HG03521 (cell line): ENCODE data around the gene IRAG1.

Experiments used
- ATAC-seq: cut with Tn5 transposase; IDR thresholded peaks from one replicate; pipeline ENCODE4 v1.9.1; 2021; ENCODE audit warnings: mild to moderate bottlenecking, moderate library complexity; ENCODE audit not compliant: unreplicated experiment

Gene IRAG1

DNA sequence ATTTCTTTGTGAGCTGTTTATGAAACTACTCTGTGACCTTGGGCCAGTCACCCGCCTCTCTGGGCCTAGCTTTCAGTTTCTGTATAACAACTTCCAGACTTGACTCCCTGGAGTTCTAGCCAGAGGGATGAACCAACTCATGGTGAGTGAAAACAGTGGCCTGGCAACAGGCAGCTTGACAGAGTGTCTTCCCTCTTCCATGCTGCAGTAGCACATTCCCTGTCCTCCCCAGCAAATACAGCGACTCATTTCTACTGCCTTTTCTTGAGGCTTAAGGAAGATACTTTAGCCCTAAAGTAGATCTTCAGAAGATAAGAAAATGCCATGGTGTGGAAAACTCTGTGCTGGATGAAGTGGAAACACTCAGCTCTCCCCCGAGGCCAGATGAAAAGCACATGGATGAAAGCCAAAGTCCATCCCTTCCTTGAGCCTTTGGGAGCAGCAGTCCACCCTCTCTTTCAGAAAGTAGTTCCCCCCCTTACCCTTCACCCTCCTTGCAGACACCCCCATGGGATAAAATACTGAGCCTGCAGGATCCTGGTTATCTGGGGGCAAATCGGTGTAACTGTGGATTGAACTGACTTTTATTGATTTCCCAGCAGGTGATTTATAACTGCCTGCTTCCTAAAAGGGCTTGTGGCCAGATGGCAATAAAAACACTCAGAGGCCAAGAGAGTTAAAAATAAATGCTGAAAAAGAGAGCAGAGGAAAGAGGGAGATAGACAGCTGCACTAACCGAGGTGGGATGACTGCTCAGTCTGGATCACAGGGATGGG lies 24.1 kb downstream of the IRAG1 start:
- ATAC-seq, result no peak

DNA sequence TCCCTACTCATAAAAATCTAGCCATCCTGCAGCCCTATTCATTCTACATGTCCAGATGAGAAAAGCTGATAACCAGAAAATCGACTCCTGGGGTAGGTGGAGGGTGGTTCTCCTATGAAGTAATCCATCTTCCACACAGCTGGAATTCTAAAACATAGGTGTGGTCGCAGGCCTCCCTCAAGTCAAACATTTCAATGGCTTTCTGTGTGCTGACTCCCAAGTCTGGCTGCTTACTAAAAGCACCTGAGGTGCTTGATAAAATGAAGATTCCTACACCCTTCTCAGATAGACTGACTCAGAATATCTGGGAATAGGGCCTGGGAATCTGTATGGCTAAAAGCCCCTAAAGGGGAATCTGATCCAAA lies 26.1 kb downstream of the IRAG1 start:
- no peak for ATAC-seq

DNA sequence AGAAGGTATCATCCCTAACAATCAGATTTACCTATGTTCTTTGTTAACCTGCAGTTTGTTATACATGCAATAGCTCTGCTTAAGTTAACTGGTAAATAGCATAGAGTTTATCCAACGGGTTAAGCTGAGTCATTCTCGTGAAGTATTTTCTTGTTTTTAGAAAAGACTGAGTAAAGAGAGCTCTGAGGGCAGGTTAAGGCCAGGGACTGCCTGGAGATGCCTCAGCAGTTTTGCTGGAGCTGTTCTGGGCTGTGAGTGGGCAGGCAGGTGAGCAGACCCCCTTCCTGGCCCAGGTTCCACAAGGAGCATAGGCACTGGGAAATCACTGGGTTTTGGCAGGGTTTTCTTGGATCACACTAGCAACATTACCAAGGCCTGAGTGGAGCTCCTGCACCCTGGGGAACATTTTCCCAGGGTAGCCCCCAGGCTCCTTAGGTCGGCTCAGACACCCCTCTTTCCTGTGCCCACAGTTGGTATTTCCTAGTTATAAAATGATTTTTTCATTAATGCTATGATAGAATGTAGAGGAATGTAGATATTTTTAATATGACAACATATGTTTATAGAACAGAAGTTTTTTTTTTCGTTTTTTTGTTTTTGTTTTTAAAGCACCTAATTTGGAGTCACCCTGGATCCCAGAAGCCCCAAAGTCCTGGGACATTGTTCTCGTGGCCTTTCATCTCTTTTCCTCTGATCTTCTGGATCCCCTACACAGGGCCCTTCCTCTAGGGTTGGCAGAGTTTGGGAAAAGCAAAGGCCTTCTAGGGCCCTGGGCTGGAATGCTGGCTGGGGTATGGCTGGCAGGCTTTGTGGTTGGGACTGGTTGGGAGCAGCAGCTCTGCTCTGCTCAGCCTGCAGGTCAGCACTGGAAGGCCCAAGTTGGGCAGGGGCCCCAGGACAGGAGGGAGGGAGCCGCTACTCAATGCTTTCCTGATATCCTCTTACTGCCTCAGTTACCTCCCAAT lies 26.7 kb downstream of the IRAG1 start:
- no peak for ATAC-seq

DNA sequence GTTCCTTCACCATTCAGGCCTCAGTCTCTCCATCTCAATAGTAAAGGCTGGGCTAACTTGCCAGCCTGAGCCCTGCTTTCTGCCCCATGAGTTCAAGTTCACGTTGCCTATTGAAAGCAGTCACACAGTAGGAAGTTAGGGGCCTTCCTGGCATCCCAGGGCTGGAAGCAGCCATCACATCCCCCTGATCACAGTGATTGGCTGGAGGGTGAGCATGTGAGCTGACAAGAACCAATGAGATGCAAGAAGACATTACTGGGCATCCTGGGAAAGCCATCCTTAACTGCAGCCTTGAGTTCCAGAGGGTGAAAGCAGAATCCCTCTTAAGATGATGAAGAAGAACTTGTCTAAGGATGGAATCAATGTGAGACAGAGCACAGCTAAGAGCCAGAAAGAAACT lies 29.1 kb downstream of the IRAG1 start:
- no peak for ATAC-seq

DNA sequence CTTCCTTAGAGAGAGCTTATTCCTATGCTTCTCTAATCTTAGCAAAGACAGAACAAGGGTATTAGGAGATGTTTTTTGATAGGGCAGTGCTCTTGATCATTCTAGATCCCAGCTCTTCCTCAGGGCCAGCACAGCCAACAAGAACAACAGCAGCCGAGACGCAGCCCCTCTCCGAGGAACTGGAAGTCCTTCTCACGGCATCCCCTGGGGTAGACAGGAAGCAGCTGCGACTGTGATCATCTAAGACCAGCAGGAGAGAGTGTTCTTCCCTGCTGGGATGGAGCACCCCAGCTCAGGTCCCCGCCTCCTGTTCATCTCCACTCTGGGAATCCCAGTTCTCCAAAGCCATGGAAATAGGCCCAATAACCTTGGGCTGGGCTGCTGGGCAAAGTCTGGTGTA lies 29.6 kb downstream of the IRAG1 start:
- ATAC-seq, result no peak

DNA sequence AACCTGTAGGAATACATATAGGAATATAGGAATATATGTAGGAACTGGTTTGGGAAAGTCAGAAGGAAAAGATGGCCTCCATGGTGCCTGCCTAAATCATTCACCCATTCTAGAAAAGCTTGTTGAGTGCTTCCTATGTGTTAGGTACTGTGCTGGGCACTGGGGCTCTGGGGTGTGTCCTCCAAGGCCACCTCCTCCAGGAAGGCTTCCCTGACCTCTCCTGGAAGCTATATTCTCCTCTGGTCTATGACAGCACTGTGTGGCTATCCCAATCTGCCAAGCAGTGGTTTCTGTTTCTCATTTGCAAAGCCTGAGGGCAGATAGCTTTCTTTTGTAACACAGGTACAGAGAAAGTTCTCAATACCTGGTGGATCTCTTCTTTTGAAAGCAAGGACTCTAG lies 30.2 kb downstream of the IRAG1 start:
- ATAC-seq, result no peak

DNA sequence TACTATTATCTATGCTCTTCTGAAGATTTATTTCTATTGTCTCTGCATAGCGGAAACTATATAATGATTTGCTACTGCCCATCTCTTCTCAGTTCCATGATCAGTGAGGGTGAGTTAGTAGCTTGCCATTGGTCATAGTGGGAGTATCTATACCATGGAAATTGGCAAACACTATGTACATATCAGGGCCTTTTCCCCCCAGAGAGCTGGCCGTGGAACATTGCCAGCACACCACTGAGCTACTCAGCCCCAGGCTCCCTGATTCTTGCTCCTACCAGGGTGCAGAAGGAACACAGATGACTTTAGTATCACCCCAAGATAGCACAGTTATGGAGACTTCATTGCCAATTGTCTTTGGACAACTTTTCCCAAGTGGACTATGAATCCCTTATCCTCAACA lies 33.2 kb downstream of the IRAG1 start:
- ATAC-seq, result no peak

DNA sequence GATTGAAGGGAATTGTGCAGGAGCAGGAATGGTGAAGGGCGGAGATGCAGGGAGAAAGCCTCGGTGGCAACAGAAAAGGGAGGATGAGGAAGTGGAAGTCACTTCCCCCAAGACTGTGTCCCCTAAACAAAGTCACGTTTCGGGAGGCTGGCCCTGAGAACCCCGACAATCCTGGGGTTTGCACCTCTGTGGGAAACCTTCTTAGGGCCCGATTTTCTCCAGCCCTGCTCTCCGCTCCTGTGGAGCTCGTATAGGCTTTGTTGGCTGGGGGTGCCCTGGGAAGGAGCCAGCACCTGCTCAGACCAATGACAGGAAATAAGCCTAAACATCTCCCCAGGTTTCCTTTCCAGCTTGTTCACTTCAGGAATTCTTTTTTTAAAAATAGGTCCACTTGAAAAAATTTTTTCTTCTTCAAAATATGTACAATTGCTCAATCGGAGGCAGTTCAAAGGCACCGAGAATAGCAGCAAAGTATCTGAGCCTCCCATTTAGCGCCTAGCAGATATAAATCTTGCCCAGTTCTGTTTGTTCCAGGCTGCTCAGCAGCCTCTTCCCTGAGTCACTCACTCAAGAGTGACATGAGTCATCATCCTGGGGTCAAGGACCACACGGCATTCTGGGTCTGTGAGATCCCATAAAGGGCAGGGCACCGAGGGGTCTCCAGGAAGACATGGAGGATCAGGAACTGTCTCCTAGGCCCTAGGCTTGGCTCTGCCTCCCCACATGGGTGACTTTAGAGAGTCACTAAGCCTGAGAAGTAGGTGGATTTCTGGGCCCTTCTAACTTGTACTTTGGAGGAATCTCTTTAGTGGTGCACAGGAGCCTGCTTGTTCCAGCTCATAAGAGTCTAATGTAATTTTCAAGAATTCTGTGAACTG lies 34.0 kb downstream of the IRAG1 start:
- ATAC-seq, result no peak

DNA sequence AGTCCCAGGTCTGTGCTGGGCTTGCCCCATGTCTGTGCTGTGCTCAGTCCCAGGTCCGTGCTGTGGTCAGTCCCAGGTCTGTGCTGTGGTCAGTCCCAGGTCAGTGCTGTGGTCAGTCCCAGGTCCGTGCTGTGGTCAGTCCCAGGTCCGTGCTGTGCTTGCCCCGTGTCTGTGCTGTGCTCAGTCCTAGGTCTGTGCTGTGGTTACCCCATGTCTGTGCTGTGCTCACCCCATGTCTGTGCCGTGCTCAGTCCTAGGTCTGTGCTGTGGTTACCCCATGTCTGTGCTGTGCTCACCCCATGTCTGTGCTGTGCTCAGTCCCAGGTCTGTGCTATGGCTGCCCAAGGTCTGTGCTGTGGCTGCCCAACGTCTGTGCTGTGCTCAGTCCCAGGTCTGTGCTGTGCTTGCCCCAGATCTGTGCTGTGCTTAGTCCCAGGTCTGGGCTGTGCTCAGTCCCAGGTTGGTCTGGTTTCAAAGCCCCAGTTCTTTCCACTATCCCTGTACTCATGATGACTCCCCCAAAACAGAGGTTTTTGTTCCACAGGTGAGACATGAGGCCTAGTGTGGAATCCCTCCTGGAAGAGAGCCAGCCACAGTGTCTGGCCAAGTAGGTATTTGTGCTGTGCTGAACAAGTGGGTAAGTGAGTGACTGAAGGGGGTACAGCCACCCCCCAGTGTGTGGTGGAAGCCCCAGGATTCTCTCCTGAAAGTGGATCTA lies 34.8 kb downstream of the IRAG1 start:
- no peak for ATAC-seq

DNA sequence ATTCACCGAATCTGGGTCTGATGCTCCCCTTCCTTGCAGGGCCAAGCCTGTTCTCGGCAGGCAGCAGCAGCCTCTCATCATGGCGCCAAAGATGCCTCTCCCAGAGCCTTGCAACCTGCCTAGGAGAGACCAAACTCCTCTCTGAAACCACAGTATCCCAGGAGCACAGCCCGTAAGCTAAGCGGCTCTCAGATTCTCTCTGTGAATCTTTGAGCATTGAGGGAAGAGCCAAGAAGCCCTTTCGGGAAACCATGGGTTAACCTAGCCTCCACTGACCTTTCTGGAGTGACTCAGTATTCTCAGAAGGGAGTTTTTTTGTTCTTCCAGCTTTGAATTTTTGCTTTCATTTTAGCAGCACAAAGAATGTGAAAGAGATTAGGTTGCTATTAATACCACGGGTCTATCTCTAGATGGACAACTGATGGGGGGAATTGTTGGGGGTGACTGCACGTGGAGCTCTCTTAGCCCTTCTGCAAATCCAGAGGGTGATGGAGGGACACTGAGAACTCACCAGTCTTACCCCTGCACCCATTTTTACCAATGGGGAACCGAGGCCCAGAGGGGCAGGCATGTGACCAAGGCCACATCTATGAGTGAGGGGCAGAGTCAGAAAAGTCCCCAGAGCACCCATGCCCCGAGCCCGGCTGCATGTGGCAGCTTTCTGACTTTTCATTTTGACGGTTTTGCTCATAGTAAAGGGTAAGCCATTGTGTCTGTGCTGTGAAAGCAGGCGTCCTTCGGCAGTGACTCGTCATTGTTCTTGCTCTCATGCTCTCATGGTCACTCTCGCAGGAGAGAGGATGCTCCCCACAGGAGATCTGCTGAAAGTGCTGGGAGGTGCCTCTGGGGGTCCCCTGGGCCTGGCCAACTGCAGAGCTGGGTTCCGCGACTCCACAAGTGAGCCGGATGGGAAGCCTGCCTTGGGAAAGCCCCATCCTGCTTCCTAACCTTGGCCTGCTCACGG lies 36.0 kb downstream of the IRAG1 start:
- ATAC-seq, result no peak

DNA sequence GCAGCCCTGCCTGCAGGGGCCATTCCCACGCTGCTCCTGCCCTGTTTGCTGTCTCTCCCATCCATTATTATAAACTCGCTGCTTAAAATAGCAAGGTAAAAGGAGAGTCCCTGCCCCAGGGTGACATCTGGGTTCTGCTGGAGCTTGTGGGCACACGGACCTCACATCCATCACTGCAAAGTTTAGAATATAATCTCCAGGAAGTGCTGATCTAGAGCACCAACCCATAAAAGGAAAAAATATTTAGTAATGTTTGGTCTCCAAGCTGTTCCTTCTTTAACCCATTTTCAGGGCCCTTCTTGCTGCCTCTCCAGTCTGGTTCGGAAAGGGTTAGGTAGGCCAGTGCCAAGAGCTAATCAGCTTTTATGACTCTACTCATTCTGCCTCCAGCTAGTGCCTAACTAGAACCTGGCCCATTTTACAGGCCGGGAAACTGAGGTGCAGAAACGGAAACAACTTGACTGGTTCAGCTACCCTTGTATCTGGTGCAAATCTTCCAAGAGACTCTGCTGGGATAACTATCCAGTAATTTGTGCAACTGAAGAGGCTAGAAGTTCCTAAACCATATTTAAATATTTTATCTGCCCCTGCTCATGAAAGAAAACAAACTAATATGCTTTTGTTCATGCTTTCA lies 37.5 kb downstream of the IRAG1 start:
- no peak for ATAC-seq

DNA sequence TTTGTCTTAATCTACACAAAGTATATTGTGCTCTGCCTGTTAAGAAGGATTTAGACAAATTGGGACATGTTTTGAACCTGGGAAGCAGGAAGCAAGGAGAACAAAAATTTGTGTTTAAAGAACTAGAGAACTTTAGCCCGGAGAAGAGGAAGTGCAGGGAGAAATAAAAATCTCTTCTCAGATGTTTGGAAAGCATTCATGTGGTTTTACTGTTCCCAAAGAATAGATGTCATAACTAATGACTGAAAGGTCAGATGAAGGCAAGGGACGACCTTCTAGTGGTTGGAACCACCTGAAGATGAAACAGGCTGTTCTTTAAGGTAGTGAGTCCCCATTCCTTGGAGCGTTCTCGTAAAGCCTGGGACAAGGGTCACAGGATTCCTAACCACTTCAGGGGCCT lies 38.3 kb downstream of the IRAG1 start:
- no peak for ATAC-seq

DNA sequence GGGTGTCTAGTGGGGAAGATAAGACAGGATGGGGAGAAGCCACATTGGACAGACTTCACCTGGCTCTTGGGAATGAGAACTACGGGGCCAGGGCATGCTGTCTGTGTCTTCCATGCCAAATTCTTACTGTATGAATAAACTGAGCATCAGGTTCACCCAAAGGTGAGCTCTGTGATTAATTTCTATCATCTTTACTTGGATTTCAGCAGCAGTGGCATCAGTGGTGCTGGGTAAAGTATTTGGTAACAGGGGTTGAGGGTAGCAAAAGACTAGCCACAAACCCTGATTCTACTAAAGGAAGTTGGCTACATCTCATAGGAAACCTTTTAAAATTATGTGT lies 38.8 kb downstream of the IRAG1 start:
- no peak for ATAC-seq

DNA sequence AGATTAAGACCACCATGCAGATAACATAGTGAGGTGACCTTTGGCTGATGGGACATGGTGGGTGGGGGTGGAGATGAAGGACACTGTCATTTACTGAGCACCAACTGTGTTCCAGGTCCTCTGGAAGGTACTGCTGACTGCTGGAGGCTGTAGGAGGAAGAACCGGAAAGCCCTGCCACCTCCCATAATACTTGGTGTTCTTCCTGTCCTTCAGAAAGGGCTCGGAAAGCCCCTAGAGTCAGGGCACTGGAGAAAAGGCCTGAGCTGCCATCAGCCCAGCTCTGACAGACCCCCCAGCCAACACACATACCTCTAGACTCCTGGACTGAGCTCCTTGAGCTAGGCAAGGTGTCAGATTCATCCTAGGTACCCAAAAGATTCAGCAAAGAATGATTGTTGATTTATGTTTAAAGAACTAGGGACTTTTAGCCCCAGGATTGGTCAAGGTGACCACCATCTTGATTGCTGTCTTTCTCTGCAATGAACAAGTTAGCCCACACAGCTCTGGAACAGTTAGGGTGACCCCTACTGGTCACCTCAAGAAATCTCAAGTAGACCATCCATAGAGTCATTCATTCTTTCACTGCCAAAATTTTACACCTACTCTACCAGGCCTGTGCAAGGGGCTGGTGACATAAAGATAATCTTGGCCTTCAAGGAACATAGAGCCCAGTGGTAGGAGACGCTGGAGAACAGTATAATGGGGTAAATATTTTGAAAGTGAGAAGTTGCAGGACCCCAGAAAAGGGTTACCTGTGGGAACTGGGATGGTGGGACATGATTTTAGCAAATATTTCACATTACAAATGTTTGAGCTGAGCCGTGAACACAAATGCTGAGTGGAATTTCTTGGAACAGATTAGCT lies 39.4 kb downstream of the IRAG1 start:
- peak; percentile 46 for ATAC-seq

DNA sequence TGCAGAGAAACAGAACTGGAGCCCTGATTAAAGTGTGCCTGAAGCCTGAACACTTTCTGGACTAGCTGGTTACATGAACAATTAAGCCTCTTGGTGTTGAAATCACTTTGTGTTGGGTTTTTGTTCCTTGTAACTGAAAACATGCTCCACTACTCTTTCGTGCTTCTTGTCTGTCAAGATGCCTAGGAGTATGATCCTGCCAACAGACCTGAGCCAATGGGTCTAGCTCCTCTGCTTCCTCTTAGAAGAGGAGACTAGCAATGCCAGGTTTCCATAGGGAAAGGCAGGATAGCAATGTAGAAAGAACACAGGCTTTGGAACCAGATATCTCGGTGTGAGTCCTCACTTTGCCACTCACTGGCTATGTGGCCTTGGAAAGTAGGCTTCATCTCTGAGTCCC lies 40.3 kb downstream of the IRAG1 start:
- no peak for ATAC-seq

DNA sequence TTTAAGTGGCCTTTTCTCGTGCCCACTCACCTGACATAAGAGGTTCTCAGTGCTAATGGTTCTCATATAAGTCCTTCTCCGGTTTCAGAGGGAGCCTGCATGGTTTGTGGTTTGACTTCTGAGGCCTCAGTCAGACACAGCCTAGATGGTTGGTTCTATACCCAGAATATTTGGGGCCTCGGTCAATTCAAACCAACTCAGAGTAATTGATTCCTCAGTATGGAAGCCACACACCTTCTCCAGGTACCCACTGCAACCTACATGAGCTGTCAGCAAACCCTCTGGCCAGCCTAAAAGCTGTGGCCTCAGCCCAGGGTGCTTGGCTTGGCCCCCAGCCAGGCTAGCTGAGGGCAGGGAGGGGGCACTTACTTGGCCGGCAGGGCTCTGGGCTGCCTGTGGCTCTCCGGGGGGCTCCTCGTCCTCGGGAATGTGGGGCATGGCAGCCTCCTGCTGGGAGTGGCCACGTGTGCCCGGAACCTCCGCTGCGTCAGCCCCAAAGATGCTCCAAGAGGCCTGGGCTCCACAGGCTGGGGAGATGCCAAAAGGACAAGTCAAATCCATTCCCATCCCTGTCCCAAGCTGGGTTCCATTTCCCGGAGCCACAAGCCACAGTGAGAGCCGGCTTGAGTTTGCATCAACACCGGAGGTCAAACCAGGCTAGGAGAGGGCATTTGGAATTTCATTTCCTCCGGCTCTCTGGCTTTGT lies 41.7 kb downstream of the IRAG1 start:
- no peak for ATAC-seq

DNA sequence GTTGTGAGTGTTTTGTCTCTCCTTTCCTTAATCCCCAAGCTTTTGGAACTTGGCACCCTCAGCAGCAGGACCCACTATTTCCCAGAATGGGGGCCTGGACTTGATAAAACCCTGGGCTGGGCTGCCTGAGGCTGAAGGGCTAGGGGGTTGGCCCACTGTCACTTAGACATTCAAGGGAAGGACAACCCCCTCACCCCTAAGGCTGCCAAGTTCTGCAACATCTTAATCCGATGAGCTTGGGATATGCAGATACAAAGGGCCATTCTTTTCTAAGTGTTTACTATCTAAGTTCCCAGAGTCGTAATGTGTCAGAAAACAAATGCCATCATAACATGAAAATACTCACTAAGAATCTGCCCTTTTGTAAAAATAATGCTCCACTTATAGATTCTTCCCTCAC lies 42.9 kb downstream of the IRAG1 start:
- ATAC-seq, result no peak

DNA sequence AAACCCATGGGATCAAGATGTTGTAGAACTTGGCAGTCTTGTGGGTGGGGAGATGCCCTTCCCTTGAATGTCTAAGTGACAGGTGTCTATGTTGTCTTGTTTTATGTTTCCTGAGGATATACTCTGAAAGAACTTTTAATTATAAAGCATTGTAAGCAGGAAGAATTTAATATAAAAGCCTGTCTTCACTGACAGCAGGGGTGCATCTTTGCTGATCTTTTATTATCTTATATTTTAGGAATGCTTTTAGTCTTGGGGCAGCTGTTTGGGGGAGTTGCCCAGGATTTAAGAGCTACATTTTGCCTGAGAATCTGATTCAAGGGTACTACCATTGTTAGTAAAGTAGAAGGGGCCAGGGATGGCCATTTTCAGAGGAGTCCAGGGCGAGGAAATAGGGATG lies 43.4 kb downstream of the IRAG1 start:
- no peak for ATAC-seq
